GM18526 (cell line): Measurements from ENCODE around the gene ACSL5.

Source experiments
- POLR2A ChIP-seq: IDR thresholded peaks from 3 replicates; pipeline ENCODE4 v1.6.1; 2011; ENCODE audit not compliant: insufficient read length; ENCODE audit errors: extremely low read depth

ACSL5 gene

GRCh38 chr10:112456533-112456932 is 82.6 kb downstream of the ACSL5 start:
- no peak for TF ChIP-seq POLR2A

- no peak for TF ChIP-seq POLR2A
Measured at GRCh38 chr10:112460366-112460765, 86.5 kb downstream of the ACSL5 start.

GRCh38 chr10:112461029-112461887 is 87.3 kb downstream of the ACSL5 start:
- no peak for TF ChIP-seq POLR2A

GRCh38 chr10:112465299-112465883 is 91.5 kb downstream of the ACSL5 start:
- TF ChIP-seq POLR2A, result no peak

GRCh38 chr10:112466802-112467201 is 92.9 kb downstream of the ACSL5 start:
- TF ChIP-seq POLR2A, result no peak

- TF ChIP-seq POLR2A, result no peak
Measured at GRCh38 chr10:112467541-112468075, 93.7 kb downstream of the ACSL5 start.

GRCh38 chr10:112471878-112472487 is 98.1 kb downstream of the ACSL5 start:
- no peak for TF ChIP-seq POLR2A

GRCh38 chr10:112475575-112476218 is 101.8 kb downstream of the ACSL5 start:
- TF ChIP-seq POLR2A, result no peak
